GM12878 (cell line): ENCODE results near the gene IL26. TPM values are rescaled to one million over a fixed set of nuclear protein-coding genes. Genes with fewer than 3 reads are reported as not detected.

Experiments used
- CBFB ChIP-seq: IDR thresholded peaks from 2 replicates; pipeline ENCODE4 v1.6.1; 2016; ENCODE audit warnings: antibody characterized with exemption, low read depth
- CEBPB ChIP-seq, 2 experiments: fragments of 150-350 bp in 1 of 2; IDR thresholded peaks; 2 replicates each; pipeline ENCODE4 v1.6.1; 2012 to 2014; ENCODE audit warnings: low read depth in 2 of 2, low read length in 2 of 2, borderline replicate concordance in 1 of 2, inconsistent platforms in 1 of 2
- CREB1 ChIP-seq: IDR thresholded peaks from 2 replicates; pipeline ENCODE4 v1.6.1; 2012; ENCODE audit warnings: low read depth, mild to moderate bottlenecking, inconsistent platforms
- EED ChIP-seq: sonication (generic); IDR thresholded peaks from 2 replicates; pipeline ENCODE4 v1.6.1; 2016; ENCODE audit warnings: antibody characterized with exemption, low read depth
- ETV6 ChIP-seq, 2 experiments: fragments of 450-650 bp in 1 of 2; IDR thresholded peaks in 1 of 2; conservative IDR thresholded peaks in 1 of 2; 2 replicates each; pipeline ENCODE4 v1.6.1; 2014; ENCODE audit warnings: antibody characterized with exemption in 1 of 2, borderline replicate concordance in 1 of 2, low read depth in 1 of 2, mild to moderate bottlenecking in 1 of 2, moderate library complexity in 1 of 2
- FOS ChIP-seq: IDR thresholded peaks from 3 replicates; pipeline ENCODE4 v1.6.1; 2011; ENCODE audit warnings: borderline replicate concordance; ENCODE audit not compliant: insufficient read length; ENCODE audit errors: extremely low read depth
- FOXM1 ChIP-seq: IDR thresholded peaks from 2 replicates; pipeline ENCODE4 v1.6.1; 2012; ENCODE audit warnings: low read depth, mild to moderate bottlenecking, inconsistent platforms, low read length, moderate library complexity
- HDAC2 ChIP-seq: fragments of 200-600 bp; sonication (generic); IDR thresholded peaks from 2 replicates; pipeline ENCODE4 v1.6.1; 2017
- HDGF ChIP-seq: fragments of 450-650 bp; IDR thresholded peaks from 2 replicates; pipeline ENCODE4 v1.6.1; 2016; ENCODE audit warnings: antibody characterized with exemption
- IKZF1 ChIP-seq: fragments of 450-650 bp; conservative IDR thresholded peaks from 2 replicates; pipeline ENCODE4 v1.6.1; 2017; ENCODE audit warnings: antibody characterized with exemption, mild to moderate bottlenecking
- KDM1A ChIP-seq: fragments of 200-600 bp; sonication (generic); IDR thresholded peaks from 2 replicates; pipeline ENCODE4 v1.6.1; 2016; ENCODE audit warnings: borderline replicate concordance
- LARP7 ChIP-seq: fragments of 450-650 bp; IDR thresholded peaks from 2 replicates; pipeline ENCODE4 v1.6.1; 2017; ENCODE audit warnings: mild to moderate bottlenecking
- MTA2 ChIP-seq: fragments of 450-650 bp; IDR thresholded peaks from 2 replicates; pipeline ENCODE4 v1.6.1; 2016; ENCODE audit warnings: low read depth, mild to moderate bottlenecking, moderate library complexity
- MTA3 ChIP-seq: IDR thresholded peaks from 2 replicates; pipeline ENCODE4 v1.6.1; 2012; ENCODE audit warnings: low read length, inconsistent platforms, borderline replicate concordance
- NFYA ChIP-seq: IDR thresholded peaks from 2 replicates; pipeline ENCODE4 v1.6.1; 2011; ENCODE audit warnings: low read depth, mild to moderate bottlenecking, low read length, improper control_type of control experiment, borderline replicate concordance
- NFYB ChIP-seq: IDR thresholded peaks from 2 replicates; pipeline ENCODE4 v1.6.1; 2011; ENCODE audit warnings: low read depth, mild to moderate bottlenecking, low read length, improper control_type of control experiment, moderate library complexity; ENCODE audit not compliant: insufficient read depth
- PAX8 ChIP-seq: fragments of 450-650 bp; IDR thresholded peaks from 2 replicates; pipeline ENCODE4 v1.6.1; 2017; ENCODE audit warnings: mild to moderate bottlenecking, moderate library complexity
- RAD21 ChIP-seq: IDR thresholded peaks from 2 replicates; pipeline ENCODE4 v1.6.1; 2011; ENCODE audit warnings: mild to moderate bottlenecking, low read depth, low read length, moderate library complexity; ENCODE audit not compliant: insufficient read depth
- RUNX3 ChIP-seq: IDR thresholded peaks from 2 replicates; pipeline ENCODE4 v1.6.1; 2012; ENCODE audit warnings: low read length, inconsistent platforms
- SIX5 ChIP-seq: IDR thresholded peaks from 2 replicates; pipeline ENCODE4 v1.6.1; 2011; ENCODE audit warnings: mild to moderate bottlenecking, low read depth, low read length, moderate library complexity; ENCODE audit not compliant: severe bottlenecking
- SMAD1 ChIP-seq: fragments of 450-650 bp; IDR thresholded peaks from 2 replicates; pipeline ENCODE4 v1.6.1; 2018; ENCODE audit warnings: mild to moderate bottlenecking, low read depth; ENCODE audit not compliant: partially characterized antibody
- SREBF1 ChIP-seq: IDR thresholded peaks from 2 replicates; pipeline ENCODE4 v1.6.1; 2012; ENCODE audit warnings: mild to moderate bottlenecking, low read length
- TBL1XR1 ChIP-seq: IDR thresholded peaks from 2 replicates; pipeline ENCODE4 v1.6.1; 2012; ENCODE audit warnings: low read depth, low read length, improper control_type of control experiment
- TCF12 ChIP-seq: IDR thresholded peaks from 2 replicates; pipeline ENCODE4 v1.6.1; 2011; ENCODE audit warnings: low read depth, mild to moderate bottlenecking, low read length
- WRNIP1 ChIP-seq: IDR thresholded peaks from 2 replicates; pipeline ENCODE4 v1.6.1; 2011; ENCODE audit warnings: low read depth, low read length, improper control_type of control experiment, borderline replicate concordance
- ZBED1 ChIP-seq: IDR thresholded peaks from 2 replicates; pipeline ENCODE4 v1.6.1; 2016; ENCODE audit warnings: borderline replicate concordance
- ZNF217 ChIP-seq: fragments of 450-650 bp; IDR thresholded peaks from 2 replicates; pipeline ENCODE4 v1.6.1; 2017; ENCODE audit warnings: antibody characterized with exemption, mild to moderate bottlenecking
- ZSCAN29 ChIP-seq: fragments of 450-650 bp; IDR thresholded peaks from 2 replicates; pipeline ENCODE4 v1.6.1; 2017; ENCODE audit warnings: mild to moderate bottlenecking, moderate library complexity
- polyA plus RNA-seq, 11 experiments: library from polyadenylated mRNA; depleted of rRNA in 4 of 11; unstranded in 6 of 11; stranded (reverse) in 5 of 11; fragments of >200 nt; fragmentation: Nextera tagmentation in 4 of 11; fragmentation: Illumina TruSeq in 1 of 11; extraction: Ambion mirVana in 4 of 11; extraction: Trizol in 1 of 11; gene quantifications; 1 replicate in 1 of 11; 2 replicates in 10 of 11; pipeline versions ENCODE4 v1.2.1 to v1.2.3, GENCODE V29; 2011 to 2016; ENCODE audit warnings: inconsistent platforms in 2 of 11, missing spikeins in 2 of 11, low read depth in 1 of 11
- total RNA-seq, 4 experiments: library from RNA; depleted of rRNA in 3 of 4; stranded (reverse); fragments of >200 nt in 3 of 4; fragmentation: Illumina TruSeq in 1 of 4; extraction: Trizol in 1 of 4; gene quantifications; 2 replicates each; pipeline versions ENCODE4 v1.2.1 to v1.2.3, GENCODE V29; 2013 to 2021
- TF ChIP-seq, protein P1 (sequence below), 3 experiments: IDR thresholded peaks in 2 of 3; conservative IDR thresholded peaks in 1 of 3; 2 replicates each; pipeline ENCODE4 v1.5.1; 2011; ENCODE audit warnings: low read depth in 3 of 3, low read length in 3 of 3, mild to moderate bottlenecking in 3 of 3, control low read depth in 2 of 3, moderate library complexity in 2 of 3, inconsistent platforms in 1 of 3, mixed read lengths in 1 of 3; ENCODE audit not compliant: control insufficient read depth in 2 of 3, insufficient read depth in 1 of 3; ENCODE audit errors: extremely low read depth in 1 of 3
- TF ChIP-seq, protein P2 (sequence below): fragments of 450-650 bp; IDR thresholded peaks from 2 replicates; pipeline ENCODE4 v1.6.1; 2014; ENCODE audit warnings: mild to moderate bottlenecking
- TF ChIP-seq, protein P3 (sequence below): IDR thresholded peaks from 2 replicates; pipeline ENCODE4 v1.6.1; 2011; ENCODE audit warnings: low read depth, low read length, improper control_type of control experiment, borderline replicate concordance

The IL26 gene
- total and polyA plus RNA-seq, 10 of the 15 experiments (the other 5 are each of a cell fraction or from before 2014, with no cell fraction given) = not detected

DNA sequence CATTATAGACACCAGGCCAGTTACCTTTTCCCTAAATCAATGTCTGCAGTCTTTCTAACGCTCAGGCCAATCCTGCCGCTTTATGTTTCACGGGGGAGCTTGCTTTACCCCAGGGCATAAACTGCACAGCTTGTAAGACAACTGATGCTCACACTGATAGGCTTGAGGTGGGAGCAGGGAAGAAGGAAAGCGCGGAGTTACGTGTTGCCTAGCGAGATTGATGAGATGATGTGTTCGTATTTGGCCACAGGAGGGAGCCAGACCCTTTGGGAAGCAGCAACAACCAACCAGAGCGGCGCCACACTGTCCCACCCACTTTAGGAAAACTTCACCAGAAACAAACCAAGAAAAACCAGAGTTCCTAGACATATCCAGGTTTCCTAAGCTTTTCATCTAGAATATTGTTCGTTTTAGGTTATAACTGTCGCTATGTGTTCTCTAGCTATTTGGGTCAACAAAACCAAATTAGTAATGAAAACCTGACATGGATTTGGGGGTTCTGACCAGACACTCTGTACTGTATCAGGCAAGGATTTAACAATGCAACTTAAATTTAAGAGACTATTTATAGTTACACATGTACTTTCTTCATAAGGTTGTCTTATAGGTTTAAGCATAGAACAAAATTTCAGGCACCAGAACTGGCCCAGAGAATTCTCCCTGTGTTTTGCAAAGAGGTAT, 2.4 kb downstream of the IL26 start (continued):
- TF ChIP-seq, protein P1, sequence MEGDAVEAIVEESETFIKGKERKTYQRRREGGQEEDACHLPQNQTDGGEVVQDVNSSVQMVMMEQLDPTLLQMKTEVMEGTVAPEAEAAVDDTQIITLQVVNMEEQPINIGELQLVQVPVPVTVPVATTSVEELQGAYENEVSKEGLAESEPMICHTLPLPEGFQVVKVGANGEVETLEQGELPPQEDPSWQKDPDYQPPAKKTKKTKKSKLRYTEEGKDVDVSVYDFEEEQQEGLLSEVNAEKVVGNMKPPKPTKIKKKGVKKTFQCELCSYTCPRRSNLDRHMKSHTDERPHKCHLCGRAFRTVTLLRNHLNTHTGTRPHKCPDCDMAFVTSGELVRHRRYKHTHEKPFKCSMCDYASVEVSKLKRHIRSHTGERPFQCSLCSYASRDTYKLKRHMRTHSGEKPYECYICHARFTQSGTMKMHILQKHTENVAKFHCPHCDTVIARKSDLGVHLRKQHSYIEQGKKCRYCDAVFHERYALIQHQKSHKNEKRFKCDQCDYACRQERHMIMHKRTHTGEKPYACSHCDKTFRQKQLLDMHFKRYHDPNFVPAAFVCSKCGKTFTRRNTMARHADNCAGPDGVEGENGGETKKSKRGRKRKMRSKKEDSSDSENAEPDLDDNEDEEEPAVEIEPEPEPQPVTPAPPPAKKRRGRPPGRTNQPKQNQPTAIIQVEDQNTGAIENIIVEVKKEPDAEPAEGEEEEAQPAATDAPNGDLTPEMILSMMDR (IDR thresholded peaks at IDR 0.05 in 2 of 3, conservative IDR thresholded peaks at IDR 0.05 in 1 of 3; ENCODE audit: control insufficient read depth in 2 of 3, extremely low read depth in 1 of 3, insufficient read depth in 1 of 3, low read depth in 3 of 3, low read length in 3 of 3) = peak; percentile 79 to 84 (median 81)
- TF ChIP-seq TCF12 (no peak), SIX5 (no peak), MTA3 (no peak), RAD21 (peak; percentile 98), EED (no peak), NFYB (no peak), CREB1 (no peak), HDAC2 (no peak), ZSCAN29 (no peak), ZNF217 (no peak), FOXM1 (no peak), KDM1A (no peak), SREBF1 (no peak), ZBED1 (no peak), PAX8 (no peak), WRNIP1 (0 out of 2 replicates have a peak, but pooled peaks have one; percentile 84), ETV6 (conservative IDR thresholded peaks at IDR 0.05 in 1 of 2, IDR thresholded peaks at IDR 0.05 in 1 of 2; ENCODE audit: borderline replicate concordance in 1 of 2, low read depth in 1 of 2) (no peak), CEBPB (IDR thresholded peaks at IDR 0.05; ENCODE audit: borderline replicate concordance in 1 of 2, low read depth in 2 of 2, low read length in 2 of 2) (no peak), LARP7 (no peak), NFYA (no peak), RUNX3 (no peak), MTA2 (no peak), SMAD1 (no peak), IKZF1 (no peak), TBL1XR1 (no peak; the same call in 1 of the 2 replicates), HDGF (no peak), FOS (no peak), CBFB (no peak)
- TF ChIP-seq, protein P2, sequence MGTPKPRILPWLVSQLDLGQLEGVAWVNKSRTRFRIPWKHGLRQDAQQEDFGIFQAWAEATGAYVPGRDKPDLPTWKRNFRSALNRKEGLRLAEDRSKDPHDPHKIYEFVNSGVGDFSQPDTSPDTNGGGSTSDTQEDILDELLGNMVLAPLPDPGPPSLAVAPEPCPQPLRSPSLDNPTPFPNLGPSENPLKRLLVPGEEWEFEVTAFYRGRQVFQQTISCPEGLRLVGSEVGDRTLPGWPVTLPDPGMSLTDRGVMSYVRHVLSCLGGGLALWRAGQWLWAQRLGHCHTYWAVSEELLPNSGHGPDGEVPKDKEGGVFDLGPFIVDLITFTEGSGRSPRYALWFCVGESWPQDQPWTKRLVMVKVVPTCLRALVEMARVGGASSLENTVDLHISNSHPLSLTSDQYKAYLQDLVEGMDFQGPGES = no peak
- TF ChIP-seq, protein P3, sequence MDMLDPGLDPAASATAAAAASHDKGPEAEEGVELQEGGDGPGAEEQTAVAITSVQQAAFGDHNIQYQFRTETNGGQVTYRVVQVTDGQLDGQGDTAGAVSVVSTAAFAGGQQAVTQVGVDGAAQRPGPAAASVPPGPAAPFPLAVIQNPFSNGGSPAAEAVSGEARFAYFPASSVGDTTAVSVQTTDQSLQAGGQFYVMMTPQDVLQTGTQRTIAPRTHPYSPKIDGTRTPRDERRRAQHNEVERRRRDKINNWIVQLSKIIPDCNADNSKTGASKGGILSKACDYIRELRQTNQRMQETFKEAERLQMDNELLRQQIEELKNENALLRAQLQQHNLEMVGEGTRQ = no peak
